Measurements from ENCODE around the gene LAPTM4A. TPM values are rescaled to one million over a fixed set of nuclear protein-coding genes. Genes with fewer than 3 reads are reported as not detected.

LAPTM4A gene
- total RNA-seq, 1 experiment from 2014 or later, result 131 TPM

DNA sequence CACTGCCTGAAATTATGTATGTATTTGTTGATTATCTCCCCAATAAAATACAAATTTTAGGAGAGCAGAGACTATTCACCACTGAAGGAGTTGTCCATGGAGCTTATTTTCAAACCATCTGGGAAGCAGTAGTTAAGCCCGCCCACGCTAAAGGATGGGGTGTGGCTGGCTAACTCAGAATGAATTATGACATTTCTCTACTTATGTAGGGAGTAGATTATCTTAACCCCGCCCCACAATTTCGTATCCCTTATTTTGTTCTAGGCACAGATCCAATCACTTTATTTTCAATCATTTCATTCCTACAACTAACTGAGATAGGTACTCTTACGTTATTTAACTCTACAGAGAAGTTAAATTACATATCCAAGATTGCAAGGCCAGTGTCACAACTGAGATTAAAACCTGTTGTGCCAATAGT is 1.4 kb upstream of the LAPTM4A start:
- Histone ChIP-seq H4K20me1 (ENCODE audit: control insufficient read depth, insufficient read depth, insufficient read length) (no peaks in the 10 kb centered on the region), H4K5ac (ENCODE audit: insufficient read length, low read depth, low read length) (no peak overlapping the region), H3K79me1 (ENCODE audit: insufficient read depth, low read depth, low read length, poor library complexity, severe bottlenecking) (no peaks in the 10 kb centered on the region), H3K27me3 (ENCODE audit: insufficient read depth, low read length) (no peaks in the 10 kb centered on the region), H3T11ph (ENCODE audit: low read length) (no peak overlapping the region), H4K91ac (ENCODE audit: insufficient read length, low read depth, low read length) (no peak overlapping the region), H2BK15ac (ENCODE audit: low read depth, low read length) (no peak overlapping the region), H2BK5ac (ENCODE audit: insufficient read length, low read length) (no peak overlapping the region), H3K23me2 (ENCODE audit: insufficient read length, low read depth, low read length, poor library complexity, severe bottlenecking) (peaks cover 8% of the 10 kb centered on the region), H3K4me2 (ENCODE audit: insufficient read depth, insufficient read length, low read length) (peak overlapping the region; percentile 57), H3K4me1 (ENCODE audit: insufficient read depth, low read length) (no peaks in the 10 kb centered on the region; the same call in none of the 2 replicates), H3K18ac (ENCODE audit: insufficient read length, low read depth, low read length) (no peak overlapping the region), H3K79me2 (ENCODE audit: insufficient read depth, low read length) (peaks cover 18% of the 10 kb centered on the region; the same call in 1 of the 2 replicates), H4K8ac (replicated peaks; ENCODE audit: insufficient read length, low read depth, low read length) (no peak overlapping the region), H3K56ac (ENCODE audit: insufficient read length, low read depth, low read length) (no peak overlapping the region), H3K9ac (ENCODE audit: extremely low read depth, insufficient read length, low read length) (peak overlapping the region; percentile 27), H2AK5ac (ENCODE audit: insufficient read length, low read length) (no peak overlapping the region), H2BK20ac (ENCODE audit: low read depth, low read length, poor library complexity, severe bottlenecking) (no peak overlapping the region), H2BK12ac (ENCODE audit: insufficient read length, low read depth, low read length) (no peak overlapping the region), H3K14ac (ENCODE audit: insufficient read depth, low read length) (no peak overlapping the region), H3K23ac (ENCODE audit: insufficient read length, low read depth, low read length) (no peak overlapping the region), H3K9me3 (ENCODE audit: control insufficient read depth, low read depth, low read length) (no peaks in the 10 kb centered on the region), H3K27ac (ENCODE audit: insufficient read length, low read depth, low read length) (no peak overlapping the region), H3K4ac (ENCODE audit: low read depth, low read length) (no peak overlapping the region), H2BK120ac (ENCODE audit: low read depth, low read length, poor library complexity, severe bottlenecking) (no peak overlapping the region), H2AFZ (ENCODE audit: low read length) (no peak overlapping the region)
- Mint-ChIP-seq H3K4me3 (no peak overlapping the region), H3K27me3 (ENCODE audit: low read depth) (peaks cover 13% of the 10 kb centered on the region), H3K9me3 (no peaks in the 10 kb centered on the region), H3K36me3 (ENCODE audit: insufficient read depth in 1 of 3, low read depth in 3 of 3) (peaks cover 0 to under 1% (median 0%) of the 10 kb centered on the region in 3 experiments; a peak in 2 of 7 replicates), H3K27ac (no peak overlapping the region), H3K4me1 (peaks cover 20 to 25% of the 10 kb centered on the region in 2 experiments)
- no peak for DNase-seq
- WGBS (ENCODE audit: extremely low coverage, insufficient read length, low lambda C conversion rate), result no CpG with 5 or more reads among the region's 5 CpGs
- TF ChIP-seq, protein P1, sequence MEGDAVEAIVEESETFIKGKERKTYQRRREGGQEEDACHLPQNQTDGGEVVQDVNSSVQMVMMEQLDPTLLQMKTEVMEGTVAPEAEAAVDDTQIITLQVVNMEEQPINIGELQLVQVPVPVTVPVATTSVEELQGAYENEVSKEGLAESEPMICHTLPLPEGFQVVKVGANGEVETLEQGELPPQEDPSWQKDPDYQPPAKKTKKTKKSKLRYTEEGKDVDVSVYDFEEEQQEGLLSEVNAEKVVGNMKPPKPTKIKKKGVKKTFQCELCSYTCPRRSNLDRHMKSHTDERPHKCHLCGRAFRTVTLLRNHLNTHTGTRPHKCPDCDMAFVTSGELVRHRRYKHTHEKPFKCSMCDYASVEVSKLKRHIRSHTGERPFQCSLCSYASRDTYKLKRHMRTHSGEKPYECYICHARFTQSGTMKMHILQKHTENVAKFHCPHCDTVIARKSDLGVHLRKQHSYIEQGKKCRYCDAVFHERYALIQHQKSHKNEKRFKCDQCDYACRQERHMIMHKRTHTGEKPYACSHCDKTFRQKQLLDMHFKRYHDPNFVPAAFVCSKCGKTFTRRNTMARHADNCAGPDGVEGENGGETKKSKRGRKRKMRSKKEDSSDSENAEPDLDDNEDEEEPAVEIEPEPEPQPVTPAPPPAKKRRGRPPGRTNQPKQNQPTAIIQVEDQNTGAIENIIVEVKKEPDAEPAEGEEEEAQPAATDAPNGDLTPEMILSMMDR (conservative IDR thresholded peaks at IDR 0.05), result no peak

Data from H9 (cell line).